Activated CD8-positive, alpha-beta memory T cell treated with anti-CD3 and anti-CD28 coated beads, Interleukin-2, amount 50 U/mL, for 24 hours (primary cell): ENCODE results near the gene CSKMT.
"Not testable (repeated sequence)": the region's sequence is repeated elsewhere in the genome, so short reads cannot be mapped to it uniquely, and the experiment has no call there.

Source experiments
- DNase-seq: peaks from one replicate; pipeline ENCODE4 v3.0.0-alpha.2; 2020; ENCODE audit errors: extremely low read depth

CSKMT gene

DNA sequence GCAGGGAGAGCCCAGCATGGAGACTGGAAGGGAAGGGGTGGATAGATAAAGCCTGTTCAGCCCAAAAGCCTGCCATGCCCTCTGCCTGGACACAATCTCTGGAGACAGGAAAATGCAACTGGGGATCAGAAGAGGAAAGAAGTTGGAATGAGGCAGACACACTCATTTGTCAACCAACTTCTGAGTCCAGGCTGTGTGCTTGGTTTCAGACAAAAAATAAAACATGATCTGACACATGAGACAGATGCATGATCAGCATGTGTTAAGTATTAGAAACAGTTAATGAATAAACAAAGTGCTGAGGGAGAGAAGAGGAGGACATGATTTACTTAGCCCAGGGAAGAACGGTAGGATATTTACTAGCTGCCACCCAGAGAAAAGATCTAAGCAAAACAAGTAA lies 23.4 kb downstream of the CSKMT start:
- no peak for DNase-seq

- DNase-seq, result no peak
Observed at GRCh38 chr11:62689421-62690183, 24.5 kb downstream of the CSKMT start, which contains the start of gene LRRN4CL. Gene LRRN4CL, minus strand, starts transcription at chr11:62689530. Its CDS starts 1,022 bp downstream, at chr11:62688508.

DNA sequence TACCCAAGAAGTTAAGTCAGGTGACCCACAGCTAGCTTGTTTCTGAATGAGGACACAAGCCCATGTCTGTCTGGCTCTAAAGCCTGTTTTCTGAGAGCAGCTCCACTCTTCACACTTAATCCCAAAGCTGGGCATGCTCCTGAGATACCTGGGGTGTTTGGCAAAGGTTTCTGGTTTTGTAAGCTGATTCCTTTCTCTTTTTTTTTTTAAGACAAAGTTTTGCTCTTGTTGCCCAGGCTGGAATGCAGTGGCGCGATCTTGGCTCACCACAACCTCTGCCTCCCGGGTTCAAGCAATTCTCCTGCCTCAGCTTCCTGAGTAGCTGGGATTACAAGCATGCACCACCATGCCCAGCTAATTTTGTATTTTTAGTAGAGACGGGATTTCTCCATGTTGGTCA lies 28.5 kb downstream of the CSKMT start:
- DNase-seq, result not testable (repeated sequence)

GRCh38 chr11:62694455-62695167 lies 29.5 kb downstream of the CSKMT start:
- no peak for DNase-seq

- DNase-seq, result no peak
Observed at GRCh38 chr11:62702246-62702645, 37.1 kb downstream of the CSKMT start.

DNA sequence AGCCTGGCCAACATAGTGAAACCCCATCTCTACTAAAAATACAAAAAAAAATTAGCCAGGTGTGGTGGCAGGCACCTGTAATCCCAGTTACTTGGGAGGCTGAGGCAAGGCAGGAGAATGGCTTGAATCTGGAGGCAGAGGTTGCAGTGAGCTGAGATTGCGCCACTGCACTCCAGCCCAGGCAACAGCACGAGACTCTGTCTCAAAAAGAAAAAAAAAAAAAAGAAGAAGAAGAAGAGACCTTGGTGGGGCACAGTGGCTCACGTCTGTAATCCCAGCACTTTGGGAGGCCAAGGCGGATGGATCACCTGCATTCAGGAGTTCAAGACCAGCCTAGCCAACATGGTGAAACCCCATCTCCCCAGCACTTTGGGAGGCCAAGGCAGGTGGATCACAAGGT lies 38.8 kb downstream of the CSKMT start:
- not testable (repeated sequence) for DNase-seq

GRCh38 chr11:62705413-62705812 lies 40.3 kb downstream of the CSKMT start:
- DNase-seq, result no peak

DNA sequence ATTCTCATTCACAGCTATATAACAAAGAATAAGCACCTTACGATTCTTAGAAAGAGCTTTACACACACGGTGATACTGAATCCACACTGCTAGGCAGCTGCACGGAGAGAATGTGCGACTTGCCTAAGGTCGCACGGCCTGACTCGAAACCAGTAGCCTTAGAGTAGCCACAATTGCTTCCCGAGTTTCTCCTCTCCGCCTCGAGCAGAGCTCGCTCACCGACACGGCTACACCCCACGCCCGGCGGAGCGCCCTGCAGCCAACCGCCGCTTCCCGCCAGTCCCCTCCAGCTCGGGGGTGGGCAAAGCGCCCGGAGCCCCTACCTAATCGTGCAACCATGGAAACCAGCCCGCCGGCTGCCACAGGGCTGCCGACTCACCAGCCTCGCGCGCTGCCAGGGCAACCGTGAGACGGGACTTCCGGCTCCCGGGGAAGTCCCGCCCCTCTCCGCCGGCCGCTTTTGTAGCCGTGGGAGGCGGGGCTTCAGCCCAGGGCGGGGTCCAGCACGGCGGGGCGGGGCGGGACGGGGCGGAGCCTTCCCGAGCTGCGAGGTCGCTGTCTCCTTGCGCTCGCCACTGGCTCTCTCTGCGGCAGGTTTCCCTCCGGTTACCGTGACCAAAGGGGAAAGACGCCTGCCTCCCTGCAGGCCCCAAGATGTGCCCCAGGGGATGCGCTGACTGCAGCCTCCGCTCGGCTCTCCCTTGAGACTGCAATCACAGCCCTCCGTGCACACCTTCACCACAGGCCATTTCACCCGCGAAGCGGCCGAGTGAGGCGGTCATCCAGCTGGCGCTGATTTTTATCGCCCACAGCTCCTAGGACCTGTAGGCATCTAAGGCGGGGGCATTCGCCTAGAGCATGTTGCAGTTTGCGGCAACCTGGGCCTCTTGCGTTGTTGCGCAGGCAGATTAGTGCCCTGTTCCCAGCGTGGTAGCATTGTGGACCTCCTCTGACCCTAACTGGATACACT lies 41.1 kb downstream of the CSKMT start:
- peak; percentile 70 for DNase-seq

GRCh38 chr11:62706850-62707247 lies 41.7 kb downstream of the CSKMT start:
- no peak for DNase-seq

GRCh38 chr11:62707277-62707861 lies 42.3 kb downstream of the CSKMT start, which contains the start of the genes BSCL2 and GNG3:
Gene BSCL2, minus strand, starts transcription at chr11:62707424. Its CDS starts 229 bp downstream, at chr11:62707195.
Gene GNG3, plus strand, starts transcription at chr11:62707676. Its CDS starts 620 bp downstream, at chr11:62708296.
- no peak for DNase-seq

GRCh38 chr11:62708392-62708791 lies 43.3 kb downstream of the CSKMT start:
- DNase-seq, result no peak

- no peak for DNase-seq
Observed at GRCh38 chr11:62708793-62709192, 43.7 kb downstream of the CSKMT start.

DNA sequence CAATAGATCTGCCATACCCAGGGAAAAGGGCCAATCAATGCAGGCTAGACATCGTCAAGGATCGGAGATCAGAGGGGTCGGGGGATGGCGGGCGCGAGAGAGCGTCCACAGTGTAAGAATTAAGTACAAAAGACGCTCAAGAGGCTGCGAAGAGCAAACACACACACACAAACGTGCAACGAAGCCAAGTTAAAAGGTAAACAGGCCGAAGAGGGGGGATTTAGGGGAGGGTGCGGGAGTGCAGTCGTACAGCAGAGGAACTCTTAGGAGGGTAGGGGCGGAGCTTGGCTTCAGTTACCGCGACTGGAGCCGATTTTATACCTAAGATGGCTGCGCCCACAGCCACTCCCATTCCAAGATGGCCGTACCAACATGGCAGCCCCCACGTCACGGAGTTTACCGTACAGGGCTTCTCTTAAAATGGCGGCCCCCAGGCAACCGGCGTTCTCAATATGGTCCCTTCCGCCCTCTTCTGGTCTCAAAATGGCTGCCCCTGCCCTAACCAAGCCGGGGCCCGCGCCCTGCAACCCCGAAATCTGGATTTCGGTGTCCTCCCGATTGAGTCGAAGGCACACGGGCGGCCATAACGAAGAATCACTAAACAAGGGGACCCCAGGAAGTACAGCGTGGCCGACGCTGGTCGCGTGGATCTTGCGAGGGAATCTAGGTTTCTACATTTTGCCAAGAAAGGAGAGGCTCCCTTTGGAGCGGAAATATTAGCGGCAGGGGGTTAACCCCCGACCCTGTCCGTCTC lies 44.3 kb downstream of the CSKMT start:
- DNase-seq, result peak; percentile 96

- DNase-seq, result no peak
Observed at GRCh38 chr11:62710001-62710345, 44.9 kb downstream of the CSKMT start.

DNA sequence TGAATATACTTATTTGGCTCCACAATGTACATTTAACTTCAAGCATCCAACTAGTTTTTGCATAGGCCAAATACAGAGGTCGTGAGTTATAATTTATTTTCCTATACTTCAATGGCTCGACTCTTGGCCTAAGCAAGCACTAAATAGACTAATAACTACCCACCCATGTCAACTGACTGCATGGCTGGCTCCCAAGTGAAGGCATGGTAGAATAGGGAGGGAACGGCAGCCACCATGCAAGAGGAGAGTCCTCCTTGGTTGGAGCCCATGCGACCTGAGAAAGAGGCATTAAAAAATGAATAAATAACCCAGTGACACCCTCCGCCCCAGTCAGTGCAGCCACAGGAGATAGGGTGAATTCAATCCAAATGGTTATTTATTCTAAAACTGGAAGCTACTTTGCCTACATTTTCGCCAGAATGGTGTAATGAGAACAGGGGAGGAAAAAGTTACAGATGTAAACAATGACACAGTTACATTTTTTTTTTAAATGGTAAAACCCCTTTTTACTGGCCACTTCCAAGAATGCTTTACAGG lies 47.2 kb downstream of the CSKMT start:
- no peak for DNase-seq

- no peak for DNase-seq
Observed at GRCh38 chr11:62712861-62713260, 47.7 kb downstream of the CSKMT start.

DNA sequence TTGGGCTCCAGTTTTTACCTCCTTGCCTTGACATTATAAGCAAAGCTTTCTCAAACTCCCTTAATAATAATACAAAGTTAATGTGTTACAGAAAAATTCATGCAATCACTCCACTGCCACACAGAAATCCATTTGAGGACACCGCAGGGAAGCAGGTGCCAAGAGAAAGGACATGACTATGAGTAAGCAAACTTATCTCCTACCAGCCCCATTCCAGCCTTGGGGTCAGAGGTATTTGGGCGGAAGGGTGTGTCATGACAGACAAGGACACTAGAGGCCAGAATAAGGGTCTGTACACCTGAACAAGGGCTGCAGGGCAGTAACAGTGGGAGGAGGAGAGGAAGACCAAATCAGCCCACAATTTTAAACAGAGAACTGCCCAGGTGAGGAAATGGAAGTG lies 48.2 kb downstream of the CSKMT start:
- DNase-seq, result no peak

- no peak for DNase-seq
Observed at GRCh38 chr11:62715150-62716130, 50.3 kb downstream of the CSKMT start.

GRCh38 chr11:62716206-62716605 lies 51.1 kb downstream of the CSKMT start:
- no peak for DNase-seq
